Endodermal cell (in vitro differentiated cells): ENCODE measurements around the gene DUOXA1. TPM values are rescaled to one million over a fixed set of nuclear protein-coding genes. Genes with fewer than 3 reads are reported as not detected.

ENCODE experiments used
- total RNA-seq, 2 donors: library from RNA; stranded (reverse); fragmentation: NEBNext Ultra II Directional in 1 of 2; extraction: Animal tissue kit (Norgen Biotek cat#: 25700) in 1 of 2; gene quantifications; 2 replicates in 1 of 2; 3 replicates in 1 of 2; pipeline ENCODE4 v1.2.1, GENCODE V29; 2021

The DUOXA1 gene
- total RNA-seq, 2 donors from 2014 or later, result 0.86 to 0.99 TPM

Other genes with a start within 250 kb of the DUOXA1 start
- gene TERB2, start 173.2 kb downstream of the DUOXA1 start, total RNA-seq, result not detected
- 10 to 100 TPM; 28.7 to 40.3 TPM for gene SORD, start 106.7 kb downstream of the DUOXA1 start, total RNA-seq
- gene DUOX2, start 15.7 kb downstream of the DUOXA1 start, total RNA-seq, result under 1 TPM; 0.11 to 0.13 TPM
- not detected for gene DUOXA2, start 15.6 kb downstream of the DUOXA1 start, total RNA-seq
- gene DUOX1, start 115 bp upstream of the DUOXA1 start, total RNA-seq, result 1 to 10 TPM; 1.2 to 1.9 TPM
- 10 to 100 TPM; 42.0 to 53.8 TPM for gene SHF, start 58.1 kb upstream of the DUOXA1 start, total RNA-seq
- 1 to 10 TPM; 3.8 to 4.4 TPM for gene SLC28A2, start 122.4 kb upstream of the DUOXA1 start, total RNA-seq
- gene GATM, start 248.7 kb upstream of the DUOXA1 start, total RNA-seq, result 10 to 100 TPM; 35.2 to 83.4 TPM